ENCODE results near the gene RCL1.

RCL1 gene

GRCh38 chr9:4855841-4856240 is 63.1 kb downstream of the RCL1 start:
- no peaks in the 10 kb centered on the region; the same call in 1 of the 2 replicates for H3K79me2 ChIP-seq (ENCODE audit: low read length)
- no peak overlapping the region for H3K9ac ChIP-seq (ENCODE audit: low read length)
- no peak overlapping the region for H3K4me2 ChIP-seq (ENCODE audit: low read depth, low read length)
- no peaks in the 10 kb centered on the region for H3K4me1 ChIP-seq (ENCODE audit: low read length)
- H3K27ac ChIP-seq (ENCODE audit: low read length): no peak overlapping the region
- no peaks in the 10 kb centered on the region for H3K9me2 ChIP-seq (replicated peaks; ENCODE audit: insufficient read depth, low read length)
- no peaks in the 10 kb centered on the region for H3F3A ChIP-seq (ENCODE audit: insufficient read depth, low read length)
- H4K20me1 ChIP-seq (ENCODE audit: insufficient read depth, low read length): no peaks in the 10 kb centered on the region
- TF ChIP-seq CTCF (IDR thresholded peaks at IDR 0.05; ENCODE audit: low read length): no peak
- no peak for TF ChIP-seq EZH2 (optimal IDR thresholded peaks at IDR 0.05; ENCODE audit: low read depth, low read length)
- TF ChIP-seq EZH2phosphoT487 (IDR thresholded peaks at IDR 0.05; ENCODE audit: low read length): no peak
- no peak overlapping the region for H3K4me3 ChIP-seq (ENCODE audit: low read length)
- H3K36me3 ChIP-seq (replicated peaks; ENCODE audit: insufficient read depth, low read length): no peaks in the 10 kb centered on the region
- DNase-seq: no peak
- H3K9me3 ChIP-seq (replicated peaks; ENCODE audit: insufficient read depth, low read length): no peaks in the 10 kb centered on the region
- no peak overlapping the region for H2AFZ ChIP-seq (ENCODE audit: low read length)
- no peaks in the 10 kb centered on the region for H3K27me3 ChIP-seq (replicated peaks; ENCODE audit: insufficient read depth, low read length)

GRCh38 chr9:4857163-4857810 is 64.5 kb downstream of the RCL1 start:
- Histone ChIP-seq H3K27ac (ENCODE audit: low read length) (no peak overlapping the region), H2AFZ (ENCODE audit: low read length) (no peak overlapping the region), H3K4me1 (ENCODE audit: low read length) (no peaks in the 10 kb centered on the region), H3K4me3 (ENCODE audit: low read length) (no peak overlapping the region), H3K79me2 (ENCODE audit: low read length) (no peaks in the 10 kb centered on the region; the same call in 1 of the 2 replicates), H3K9me3 (replicated peaks; ENCODE audit: insufficient read depth, low read length) (no peaks in the 10 kb centered on the region), H4K20me1 (ENCODE audit: insufficient read depth, low read length) (no peaks in the 10 kb centered on the region), H3K27me3 (replicated peaks; ENCODE audit: insufficient read depth, low read length) (no peaks in the 10 kb centered on the region), H3K9ac (ENCODE audit: low read length) (no peak overlapping the region), H3K4me2 (ENCODE audit: low read depth, low read length) (no peak overlapping the region), H3K9me2 (replicated peaks; ENCODE audit: insufficient read depth, low read length) (no peaks in the 10 kb centered on the region), H3K36me3 (replicated peaks; ENCODE audit: insufficient read depth, low read length) (no peaks in the 10 kb centered on the region), H3F3A (ENCODE audit: insufficient read depth, low read length) (no peaks in the 10 kb centered on the region)
- DNase-seq: no peak
- TF ChIP-seq CTCF (IDR thresholded peaks at IDR 0.05; ENCODE audit: low read length) (no peak), EZH2 (optimal IDR thresholded peaks at IDR 0.05; ENCODE audit: low read depth, low read length) (no peak), EZH2phosphoT487 (IDR thresholded peaks at IDR 0.05; ENCODE audit: low read length) (no peak)

GRCh38 chr9:4859035-4859434 is 66.3 kb downstream of the RCL1 start:
- H3K27me3 ChIP-seq (replicated peaks; ENCODE audit: insufficient read depth, low read length): no peaks in the 10 kb centered on the region
- H3F3A ChIP-seq (ENCODE audit: insufficient read depth, low read length): no peaks in the 10 kb centered on the region
- no peak for DNase-seq
- no peak overlapping the region for H3K4me3 ChIP-seq (ENCODE audit: low read length)
- H3K9me2 ChIP-seq (replicated peaks; ENCODE audit: insufficient read depth, low read length): no peaks in the 10 kb centered on the region
- H3K9me3 ChIP-seq (replicated peaks; ENCODE audit: insufficient read depth, low read length): no peaks in the 10 kb centered on the region
- no peak overlapping the region for H3K4me2 ChIP-seq (ENCODE audit: low read depth, low read length)
- no peak overlapping the region for H3K27ac ChIP-seq (ENCODE audit: low read length)
- no peak overlapping the region for H2AFZ ChIP-seq (ENCODE audit: low read length)
- no peak overlapping the region for H3K9ac ChIP-seq (ENCODE audit: low read length)
- no peaks in the 10 kb centered on the region; the same call in 1 of the 2 replicates for H3K79me2 ChIP-seq (ENCODE audit: low read length)
- no peak for TF ChIP-seq EZH2 (optimal IDR thresholded peaks at IDR 0.05; ENCODE audit: low read depth, low read length)
- TF ChIP-seq CTCF (IDR thresholded peaks at IDR 0.05; ENCODE audit: low read length): no peak
- TF ChIP-seq EZH2phosphoT487 (IDR thresholded peaks at IDR 0.05; ENCODE audit: low read length): no peak
- H4K20me1 ChIP-seq (ENCODE audit: insufficient read depth, low read length): no peaks in the 10 kb centered on the region
- H3K36me3 ChIP-seq (replicated peaks; ENCODE audit: insufficient read depth, low read length): no peaks in the 10 kb centered on the region
- no peaks in the 10 kb centered on the region for H3K4me1 ChIP-seq (ENCODE audit: low read length)
